WERI-Rb-1 (cell line): Measurements from ENCODE around the gene MBOAT2.

Experiments
- DNase-seq: peaks from one replicate; pipeline ENCODE4 v3.0.0-alpha.2; 2020
- H3K27ac ChIP-seq: fragments of 250-450 bp; sonication (Bioruptor Pico); 2 replicates; pipeline ENCODE4 v1.5.1; 2020; ENCODE audit warnings: mild to moderate bottlenecking, moderate library complexity
- H3K27me3 ChIP-seq: fragments of 250-450 bp; sonication (Bioruptor Pico); 2 replicates; pipeline ENCODE4 v1.5.1; 2021; ENCODE audit warnings: mild to moderate bottlenecking, low read depth, moderate library complexity; ENCODE audit not compliant: insufficient read depth, severe bottlenecking
- H3K36me3 ChIP-seq: fragments of 250-450 bp; sonication (Bioruptor Pico); 2 replicates; pipeline ENCODE4 v1.5.1; 2020; ENCODE audit warnings: mild to moderate bottlenecking, moderate library complexity
- H3K4me3 ChIP-seq: 2 replicates; pipeline ENCODE4 v1.5.1; 2011; ENCODE audit warnings: low read depth, mild to moderate bottlenecking, control low read depth, low read length
- H3K9me3 ChIP-seq: fragments of 250-450 bp; sonication (Bioruptor Pico); 2 replicates; pipeline ENCODE4 v1.5.1; 2021; ENCODE audit warnings: mild to moderate bottlenecking, moderate library complexity; ENCODE audit not compliant: severe bottlenecking
- TF ChIP-seq, protein P1 (sequence below): IDR thresholded peaks from 2 replicates; pipeline ENCODE4 v1.5.1; 2011; ENCODE audit warnings: low read depth, mild to moderate bottlenecking, control low read depth, inconsistent platforms, low read length

MBOAT2 gene

DNA sequence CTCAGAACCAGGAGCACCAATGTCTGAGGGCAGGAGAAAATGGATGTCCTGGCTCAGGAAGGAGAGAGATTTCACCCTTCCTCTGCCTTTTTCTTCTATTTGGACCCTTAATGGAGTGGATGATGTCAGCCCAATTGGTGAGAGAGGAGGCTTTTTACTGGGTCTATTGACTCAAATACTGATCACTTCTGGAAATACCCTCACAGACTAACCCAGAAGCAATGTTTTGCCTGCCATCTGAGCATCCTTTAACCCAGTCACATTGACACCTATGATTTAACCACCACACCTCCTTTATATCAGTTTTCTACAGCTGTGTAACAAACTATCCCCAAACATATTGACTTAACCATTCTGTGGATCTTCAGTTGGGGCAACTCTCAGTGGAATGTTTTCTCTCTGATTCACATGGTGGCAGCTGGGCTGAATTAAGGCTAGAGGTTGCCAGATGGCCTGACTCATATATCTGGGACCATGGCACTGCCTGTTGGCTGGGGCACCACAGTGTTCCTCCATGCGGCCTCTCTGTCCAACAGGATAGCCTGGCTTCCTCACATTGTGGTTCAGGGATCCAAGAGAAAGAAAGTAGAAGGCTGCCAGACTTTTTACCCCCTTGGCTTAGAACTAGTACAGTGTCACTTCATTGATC lies 18.2 kb upstream of the MBOAT2 start:
- TF ChIP-seq, protein P1, sequence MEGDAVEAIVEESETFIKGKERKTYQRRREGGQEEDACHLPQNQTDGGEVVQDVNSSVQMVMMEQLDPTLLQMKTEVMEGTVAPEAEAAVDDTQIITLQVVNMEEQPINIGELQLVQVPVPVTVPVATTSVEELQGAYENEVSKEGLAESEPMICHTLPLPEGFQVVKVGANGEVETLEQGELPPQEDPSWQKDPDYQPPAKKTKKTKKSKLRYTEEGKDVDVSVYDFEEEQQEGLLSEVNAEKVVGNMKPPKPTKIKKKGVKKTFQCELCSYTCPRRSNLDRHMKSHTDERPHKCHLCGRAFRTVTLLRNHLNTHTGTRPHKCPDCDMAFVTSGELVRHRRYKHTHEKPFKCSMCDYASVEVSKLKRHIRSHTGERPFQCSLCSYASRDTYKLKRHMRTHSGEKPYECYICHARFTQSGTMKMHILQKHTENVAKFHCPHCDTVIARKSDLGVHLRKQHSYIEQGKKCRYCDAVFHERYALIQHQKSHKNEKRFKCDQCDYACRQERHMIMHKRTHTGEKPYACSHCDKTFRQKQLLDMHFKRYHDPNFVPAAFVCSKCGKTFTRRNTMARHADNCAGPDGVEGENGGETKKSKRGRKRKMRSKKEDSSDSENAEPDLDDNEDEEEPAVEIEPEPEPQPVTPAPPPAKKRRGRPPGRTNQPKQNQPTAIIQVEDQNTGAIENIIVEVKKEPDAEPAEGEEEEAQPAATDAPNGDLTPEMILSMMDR: no peak
- Histone ChIP-seq H3K36me3 (no peaks in the 10 kb centered on the region), H3K9me3 (no peaks in the 10 kb centered on the region), H3K27me3 (no peaks in the 10 kb centered on the region), H3K4me3 (no peak overlapping the region), H3K27ac (no peak overlapping the region)
- no peak for DNase-seq

DNA sequence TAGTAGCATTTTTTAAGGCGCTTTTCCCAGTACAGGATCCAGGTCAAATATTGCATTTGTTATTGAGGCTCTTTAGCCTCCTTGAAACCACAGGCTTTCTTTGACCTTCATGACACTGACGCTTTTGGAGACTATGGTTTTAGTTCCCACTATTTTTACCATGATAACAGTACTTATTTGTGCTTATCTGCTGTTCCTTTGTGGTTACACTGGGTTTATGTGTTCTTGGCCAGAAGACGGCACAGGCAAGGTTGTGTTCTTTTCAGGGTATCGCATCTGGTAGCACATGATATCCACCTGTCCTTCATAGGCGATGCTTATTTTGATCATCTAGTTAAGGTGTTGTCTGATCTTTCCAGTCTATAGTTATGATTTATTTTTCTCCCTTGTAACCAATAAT lies 16.8 kb upstream of the MBOAT2 start:
- TF ChIP-seq, protein P1: no peak

DNA sequence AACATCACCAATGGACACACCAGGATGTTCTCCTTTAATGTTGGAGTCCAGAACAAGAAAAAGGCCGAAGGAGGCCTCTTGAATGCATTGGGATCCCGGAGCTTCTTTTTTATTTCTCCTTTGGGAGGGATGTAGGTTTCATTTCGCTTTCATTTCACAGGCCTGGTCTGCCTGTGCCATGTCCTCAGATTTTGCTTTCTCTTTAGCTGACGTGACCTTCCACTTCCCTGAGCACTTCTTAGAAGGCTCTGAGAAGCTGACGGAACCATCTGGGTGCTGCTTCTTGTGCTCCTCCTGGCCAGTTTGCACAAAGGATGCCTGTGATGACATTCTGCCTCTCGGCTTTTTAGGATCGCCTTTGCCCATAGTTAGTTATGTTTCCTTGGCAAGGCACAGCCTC lies 15.1 kb upstream of the MBOAT2 start:
- Histone ChIP-seq H3K9me3 (no peaks in the 10 kb centered on the region), H3K27me3 (no peaks in the 10 kb centered on the region), H3K36me3 (no peaks in the 10 kb centered on the region), H3K27ac (no peak overlapping the region), H3K4me3 (no peak overlapping the region)
- TF ChIP-seq, protein P1: no peak
- DNase-seq: no peak

More for the DNA sequence above, 16.8 kb upstream of the MBOAT2 start:
- H3K27ac ChIP-seq: no peak overlapping the region
- DNase-seq: no peak
- H3K27me3 ChIP-seq: no peaks in the 10 kb centered on the region
- no peaks in the 10 kb centered on the region for H3K9me3 ChIP-seq
- no peaks in the 10 kb centered on the region for H3K36me3 ChIP-seq
- H3K4me3 ChIP-seq: no peak overlapping the region

DNA sequence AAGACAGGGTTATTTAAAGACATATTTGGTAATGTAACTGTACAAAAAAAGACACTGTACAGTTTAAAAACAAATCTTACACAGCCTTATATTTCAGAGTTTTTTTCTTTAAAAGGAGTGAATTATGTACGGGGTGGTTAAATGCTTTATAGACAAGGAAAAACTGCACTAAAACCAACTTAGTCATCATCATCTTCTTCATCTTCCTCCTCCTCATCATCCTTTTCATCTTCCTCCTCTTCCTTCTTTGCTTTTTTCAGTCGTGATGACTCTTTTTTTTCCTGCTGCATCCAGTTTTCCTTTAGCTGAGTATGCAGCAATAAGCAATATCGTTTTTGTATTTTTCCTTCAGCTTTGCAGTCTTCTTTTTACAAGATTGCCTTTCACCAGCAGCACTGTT lies 14.6 kb upstream of the MBOAT2 start:
- Histone ChIP-seq H3K36me3 (no peaks in the 10 kb centered on the region), H3K9me3 (no peaks in the 10 kb centered on the region), H3K4me3 (no peak overlapping the region), H3K27ac (no peak overlapping the region), H3K27me3 (no peaks in the 10 kb centered on the region)
- DNase-seq: no peak
- TF ChIP-seq, protein P1: no peak

DNA sequence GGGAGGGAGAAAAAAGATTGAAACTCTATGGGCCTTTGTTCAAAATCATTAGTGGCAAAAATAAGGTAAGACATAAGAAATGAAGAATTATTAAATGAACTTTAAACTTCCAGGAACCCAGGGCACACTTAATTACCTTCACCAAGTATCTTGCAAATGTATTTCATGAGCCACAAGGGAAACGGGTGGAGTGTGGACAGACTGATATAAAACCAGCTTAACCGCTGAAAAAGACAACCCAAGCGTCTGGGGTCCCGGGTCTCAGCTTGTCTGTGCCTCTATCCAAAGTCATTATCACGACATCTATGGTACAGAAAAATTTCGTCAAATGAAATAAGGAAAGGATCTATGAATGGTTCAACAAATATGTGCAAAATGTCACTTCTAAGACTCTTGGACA lies 13.9 kb upstream of the MBOAT2 start:
- no peaks in the 10 kb centered on the region for H3K27me3 ChIP-seq
- H3K27ac ChIP-seq: no peak overlapping the region
- DNase-seq: no peak
- no peaks in the 10 kb centered on the region for H3K36me3 ChIP-seq
- H3K4me3 ChIP-seq: no peak overlapping the region
- no peaks in the 10 kb centered on the region for H3K9me3 ChIP-seq
- TF ChIP-seq, protein P1: no peak

DNA sequence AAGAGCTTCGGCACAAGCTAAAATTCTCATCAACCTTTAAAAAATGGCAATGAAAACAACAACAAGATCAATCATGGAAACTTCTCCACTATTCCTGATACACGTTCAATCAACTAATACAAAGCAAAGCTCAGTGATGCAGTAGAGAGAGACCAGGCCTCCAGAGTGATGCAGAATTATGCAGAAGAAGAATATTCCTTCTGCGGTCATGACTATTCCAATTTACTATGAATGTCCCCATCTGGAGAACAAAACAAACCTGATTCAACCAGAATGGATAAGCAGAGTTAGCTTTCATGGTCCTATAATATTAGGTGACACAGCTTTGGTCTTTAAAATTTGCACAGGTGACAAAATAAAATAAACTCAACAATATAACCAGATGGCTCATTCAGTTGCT lies 12.5 kb upstream of the MBOAT2 start:
- H3K9me3 ChIP-seq: no peaks in the 10 kb centered on the region
- no peak overlapping the region for H3K4me3 ChIP-seq
- no peaks in the 10 kb centered on the region for H3K27me3 ChIP-seq
- H3K36me3 ChIP-seq: no peaks in the 10 kb centered on the region
- TF ChIP-seq, protein P1: no peak
- no peak for DNase-seq
- H3K27ac ChIP-seq: no peak overlapping the region
